GM23338 (cell line): Measurements from ENCODE around the gene CACNB1. TPM values are rescaled to one million over a fixed set of nuclear protein-coding genes. Genes with fewer than 3 reads are reported as not detected.

ENCODE experiments used
- CTCF ChIP-seq, 2 experiments: fragments of 200-600 bp in 1 of 2; sonication (generic) in 1 of 2; conservative IDR thresholded peaks; 2 replicates each; pipeline versions ENCODE4 v1.5.1 to v1.6.1; 2016 to 2017; ENCODE audit warnings: antibody characterized with exemption in 2 of 2, low read depth in 2 of 2, mild to moderate bottlenecking in 2 of 2, moderate library complexity in 1 of 2
- polyA plus RNA-seq: library from polyadenylated mRNA; unstranded; fragments of >200 nt; fragmentation: Nextera tagmentation; extraction: Ambion mirVana; gene quantifications from 2 replicates; pipeline ENCODE4 v1.2.1, GENCODE V29; 2016
- total RNA-seq: library from RNA; depleted of rRNA; stranded (reverse); fragments of >200 nt; shearing (Covaris generic); gene quantifications from 2 replicates; pipeline ENCODE4 v1.2.3, GENCODE V29; 2014; rRNA removed

CACNB1 gene
- total and polyA plus RNA-seq, 2 experiments from 2014 or later, result 8.4 to 13.1 TPM

GRCh38 chr17:39123627-39124026, 73.8 kb downstream of the CACNB1 start (continued):
- no peak for TF ChIP-seq CTCF (conservative IDR thresholded peaks at IDR 0.05; ENCODE audit: low read depth in 2 of 2)

Other genes starting within 250 kb of the CACNB1 start
- gene FBXO47, start 230.3 kb downstream of the CACNB1 start, total RNA-seq, result not detected in 2 replicates
- not detected in 2 replicates for gene FBXO47, start 230.3 kb downstream of the CACNB1 start, polyA plus RNA-seq
- gene PLXDC1, start 46.0 kb downstream of the CACNB1 start, total RNA-seq, result 0.28 and 0.39 TPM in 2 replicates
- 0.75 and 0.91 TPM in 2 replicates for gene PLXDC1, start 46.0 kb downstream of the CACNB1 start, polyA plus RNA-seq
- not detected in 2 replicates for gene ARL5C, start 31.5 kb downstream of the CACNB1 start, total RNA-seq
- gene ARL5C, start 31.5 kb downstream of the CACNB1 start, polyA plus RNA-seq, result not detected in 2 replicates
- gene RPL19, start 2.6 kb upstream of the CACNB1 start, total RNA-seq, result 1,594 and 1,843 TPM in 2 replicates
- gene RPL19, start 2.6 kb upstream of the CACNB1 start, polyA plus RNA-seq, result 2,627 and 2,838 TPM in 2 replicates
- 1.7 and 3.1 TPM in 2 replicates for gene STAC2, start 28.3 kb upstream of the CACNB1 start, total RNA-seq
- gene STAC2, start 28.3 kb upstream of the CACNB1 start, polyA plus RNA-seq, result 1.9 and 2.0 TPM in 2 replicates
- gene FBXL20, start 204.0 kb upstream of the CACNB1 start, total RNA-seq, result 6.9 and 7.7 TPM in 2 replicates
- gene FBXL20, start 204.0 kb upstream of the CACNB1 start, polyA plus RNA-seq, result 2.9 and 4.3 TPM in 2 replicates